PFSK-1 (cell line): Measurements from ENCODE around the gene NUP107.

ENCODE experiments used
- POLR2AphosphoS5 ChIP-seq: IDR thresholded peaks from 2 replicates; pipeline ENCODE4 v1.6.1; 2012; ENCODE audit warnings: low read depth, mild to moderate bottlenecking, control low read depth, low read length, moderate library complexity
- TAF1 ChIP-seq: IDR thresholded peaks from 2 replicates; pipeline ENCODE4 v1.6.1; 2012; ENCODE audit warnings: low read length, control low read depth, borderline replicate concordance; ENCODE audit not compliant: insufficient read depth

- no peak for TF ChIP-seq POLR2AphosphoS5
- no peak for TF ChIP-seq TAF1
Measured at GRCh38 chr12:68766646-68767045, 79.9 kb downstream of the NUP107 start.
